Measurements from ENCODE around the gene VENTX. TPM values are rescaled to one million over a fixed set of nuclear protein-coding genes. Genes with fewer than 3 reads are reported as not detected.

VENTX gene
- total RNA-seq, 2 experiments from 2014 or later = not detected

Small RNAs within 50 kb of the gene (microRNA-seq; reads per million reads assigned to microRNA genes)
- gene MIR202 (ENCODE audit: borderline replicate concordance) = not detected

Other genes with a start within 250 kb of the VENTX start
- gene ADGRA1, start 149.9 kb upstream of the VENTX start, total RNA-seq = not detected
- gene KNDC1, start 77.6 kb upstream of the VENTX start, total RNA-seq = not detected
- not detected for gene UTF1, start 7.6 kb upstream of the VENTX start, total RNA-seq
- 100 to 1,000 TPM; 124 to 176 TPM for gene ADAM8, start 39.0 kb downstream of the VENTX start, total RNA-seq
- gene TUBGCP2, start 71.0 kb downstream of the VENTX start, total RNA-seq = 10 to 100 TPM; 43.3 to 50.2 TPM
- gene ZNF511, start 71.1 kb downstream of the VENTX start, total RNA-seq = 10 to 100 TPM; 58.1 to 73.2 TPM
- not detected for gene CALY, start 99.0 kb downstream of the VENTX start, total RNA-seq
- gene PRAP1, start 109.5 kb downstream of the VENTX start, total RNA-seq = not detected
- gene FUOM, start 120.2 kb downstream of the VENTX start, total RNA-seq = 10 to 100 TPM; 28.3 to 37.0 TPM
- 10 to 100 TPM; 42.0 to 56.7 TPM for gene ECHS1, start 135.5 kb downstream of the VENTX start, total RNA-seq
- gene PAOX, start 141.4 kb downstream of the VENTX start, total RNA-seq = 1 to 10 TPM; 3.0 to 6.2 TPM
- gene MTG1, start 156.3 kb downstream of the VENTX start, total RNA-seq = 10 to 100 TPM; 46.9 to 52.1 TPM
- not detected for gene SPRN, start 186.8 kb downstream of the VENTX start, total RNA-seq
- 1 to 10 TPM; 1.4 to 1.7 TPM for gene SCART1, start 216.1 kb downstream of the VENTX start, total RNA-seq

All from activated CD4-positive, alpha-beta T cell treated with anti-CD3 and anti-CD28 coated beads for 36 hours (primary cell).